Trophoblast cell (in vitro differentiated cells and primary cell): ENCODE measurements around the gene DAZ2.
"Not testable (repeated sequence)": the region's sequence is repeated elsewhere in the genome, so short reads cannot be mapped to it uniquely, and the experiment has no call there.

Experiments
- DNase-seq, 2 donors: peaks; one replicate each; pipeline ENCODE4 v3.0.0-alpha.2; 2016
- H2AFZ ChIP-seq: 2 replicates; pipeline ENCODE4 v1.6.1; 2013; ENCODE audit warnings: low read length, moderate library complexity, mild to moderate bottlenecking; ENCODE audit not compliant: insufficient read depth, poor library complexity
- H2AK5ac ChIP-seq: 2 replicates; pipeline ENCODE4 v1.6.1; 2013; ENCODE audit warnings: mild to moderate bottlenecking, low read length
- H2BK120ac ChIP-seq: 2 replicates; pipeline ENCODE4 v1.6.1; 2013; ENCODE audit warnings: low read length, mild to moderate bottlenecking, moderate library complexity; ENCODE audit not compliant: insufficient read depth, poor library complexity
- H2BK12ac ChIP-seq: 2 replicates; pipeline ENCODE4 v1.6.1; 2013; ENCODE audit warnings: mild to moderate bottlenecking, low read length, moderate library complexity
- H2BK5ac ChIP-seq: 2 replicates; pipeline ENCODE4 v1.6.1; 2013; ENCODE audit warnings: low read length, low read depth, moderate library complexity, mild to moderate bottlenecking; ENCODE audit not compliant: poor library complexity
- H3K14ac ChIP-seq: 2 replicates; pipeline ENCODE4 v1.6.1; 2013; ENCODE audit warnings: mild to moderate bottlenecking, low read length
- H3K18ac ChIP-seq: 2 replicates; pipeline ENCODE4 v1.6.1; 2013; ENCODE audit warnings: mild to moderate bottlenecking, low read length
- H3K23ac ChIP-seq: 2 replicates; pipeline ENCODE4 v1.6.1; 2013; ENCODE audit warnings: low read length
- H3K27ac ChIP-seq: 2 replicates; pipeline ENCODE4 v1.5.1; 2013; ENCODE audit warnings: low read depth, mild to moderate bottlenecking, inconsistent platforms, low read length, moderate library complexity
- H3K27me3 ChIP-seq: 2 replicates; pipeline ENCODE4 v1.6.1; 2013; ENCODE audit warnings: inconsistent platforms, mild to moderate bottlenecking, low read length, moderate library complexity; ENCODE audit not compliant: insufficient read depth
- H3K36me3 ChIP-seq, 2 experiments: 1 replicate in 1 of 2; 2 replicates in 1 of 2; pipeline ENCODE4 v1.6.1; 2013; ENCODE audit warnings: low read length in 2 of 2, mild to moderate bottlenecking in 2 of 2, moderate library complexity in 1 of 2; ENCODE audit not compliant: insufficient read depth in 2 of 2, control insufficient read depth in 1 of 2
- H3K4ac ChIP-seq: 2 replicates; pipeline ENCODE4 v1.6.1; 2013; ENCODE audit warnings: low read depth, mild to moderate bottlenecking, low read length, moderate library complexity
- H3K4me1 ChIP-seq, 2 experiments: 1 replicate in 1 of 2; 2 replicates in 1 of 2; pipeline ENCODE4 v1.6.1; 2013; ENCODE audit warnings: low read length in 2 of 2, mild to moderate bottlenecking in 2 of 2, moderate library complexity in 1 of 2; ENCODE audit not compliant: insufficient read depth in 2 of 2, control insufficient read depth in 1 of 2
- H3K4me2 ChIP-seq: 2 replicates; pipeline ENCODE4 v1.6.1; 2013; ENCODE audit warnings: inconsistent platforms, mild to moderate bottlenecking, low read length, moderate library complexity
- H3K4me3 ChIP-seq: 2 replicates; pipeline ENCODE4 v1.5.1; 2013; ENCODE audit warnings: mild to moderate bottlenecking, low read depth, low read length, inconsistent platforms
- H3K79me1 ChIP-seq: one replicate; pipeline ENCODE4 v1.6.1; 2013; ENCODE audit warnings: low read length
- H3K79me2 ChIP-seq: 2 replicates; pipeline ENCODE4 v1.6.1; 2013; ENCODE audit warnings: low read length, mild to moderate bottlenecking; ENCODE audit not compliant: control insufficient read depth, insufficient read depth, poor library complexity
- H3K9ac ChIP-seq: 2 replicates; pipeline ENCODE4 v1.6.1; 2013; ENCODE audit warnings: mild to moderate bottlenecking, low read length
- H3K9me3 ChIP-seq: 2 replicates; pipeline ENCODE4 v1.6.1; 2013; ENCODE audit warnings: low read depth, mild to moderate bottlenecking, control low read depth, inconsistent platforms, low read length; ENCODE audit not compliant: insufficient read depth
- H4K12ac ChIP-seq: 2 replicates; pipeline ENCODE4 v1.6.1; 2013; ENCODE audit warnings: low read depth, mild to moderate bottlenecking, low read length, moderate library complexity
- H4K8ac ChIP-seq: 2 replicates; pipeline ENCODE4 v1.6.1; 2013; ENCODE audit warnings: low read depth, mild to moderate bottlenecking, low read length, moderate library complexity
- H4K91ac ChIP-seq: one replicate; pipeline ENCODE4 v1.6.1; 2013; ENCODE audit warnings: low read depth, mild to moderate bottlenecking, low read length, moderate library complexity
- WGBS: extraction: QIAGEN DNeasy Blood & Tissue Kit; methylation state at CpG from one replicate; pipeline ENCODE4 v1.1.7; 2013; ENCODE audit warnings: missing lambda C conversion rate; ENCODE audit not compliant: insufficient read length, insufficient coverage; ENCODE audit errors: extremely low coverage; 5-methylcytosine and 5-hydroxymethylcytosine counted together

The DAZ2 gene

DNA sequence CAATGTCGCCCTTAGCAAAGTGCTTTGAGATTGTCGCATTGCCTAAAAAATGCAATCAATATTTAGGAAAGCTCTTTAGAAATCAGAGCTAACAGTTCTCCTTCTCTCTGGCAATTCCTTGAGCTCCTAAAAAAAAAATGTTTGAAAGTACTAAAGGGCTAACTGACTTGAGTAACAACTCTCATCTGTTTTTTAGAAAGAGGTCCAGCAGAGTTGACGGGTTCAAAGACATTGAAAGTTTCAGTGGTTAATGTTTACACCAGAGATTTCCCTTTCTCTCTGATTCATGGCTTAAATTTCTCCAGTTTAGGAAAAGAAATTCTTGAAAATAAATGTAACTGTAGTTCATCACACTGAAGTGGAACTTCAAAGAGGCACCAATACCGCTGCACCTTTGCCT lies 8.7 kb upstream of the DAZ2 start:
- H3K4ac ChIP-seq, H3K18ac ChIP-seq, H3K27me3 ChIP-seq, H3K27ac ChIP-seq, H3K4me3 ChIP-seq, H3K79me1 ChIP-seq, H4K8ac ChIP-seq, H2AFZ ChIP-seq, DNase-seq, H3K4me2 ChIP-seq, H3K4me1 ChIP-seq, H2BK5ac ChIP-seq, H3K9me3 ChIP-seq, H3K36me3 ChIP-seq, H4K91ac ChIP-seq, H2AK5ac ChIP-seq, H3K14ac ChIP-seq, H3K23ac ChIP-seq, H3K9ac ChIP-seq, H2BK12ac ChIP-seq, H2BK120ac ChIP-seq, H4K12ac ChIP-seq, H3K79me2 ChIP-seq: not testable (repeated sequence)
- no CpG with 5 or more reads among the region's 4 CpGs for WGBS
